ENCODE data around the gene LITAFD.
"Not testable (repeated sequence)": the region's sequence is repeated elsewhere in the genome, so short reads cannot be mapped to it uniquely, and the experiment has no call there.

LITAFD gene

DNA sequence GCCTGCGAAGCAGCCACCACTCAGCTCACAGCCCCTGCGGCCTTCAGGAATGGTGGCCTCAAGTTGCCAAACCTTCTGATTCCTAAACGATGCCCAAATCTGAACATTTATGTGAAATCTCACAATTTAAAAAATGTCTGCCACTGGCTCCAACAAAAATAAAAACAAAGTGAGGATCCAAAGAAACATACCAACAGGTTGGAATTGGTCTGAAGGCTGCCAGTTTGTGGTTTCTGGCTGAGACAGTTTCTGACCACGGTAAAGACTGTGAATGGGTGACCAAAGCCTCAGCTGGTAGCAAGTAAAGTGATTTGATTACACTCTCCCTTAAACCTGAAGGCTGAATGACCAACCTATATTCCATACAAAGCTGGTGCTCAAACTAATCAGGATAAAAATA is 24.9 kb downstream of the LITAFD start:
- Histone ChIP-seq H3K36me3 (ENCODE audit: control insufficient read depth, insufficient read depth, low read length) (peaks cover 57% of the 10 kb centered on the region), H3K4me1 (ENCODE audit: control insufficient read depth, insufficient read depth, low read length) (no peaks in the 10 kb centered on the region), H3K27ac (ENCODE audit: insufficient read depth, low read depth, low read length, poor library complexity, severe bottlenecking) (no peak overlapping the region), H3K9me3 (ENCODE audit: control insufficient read depth, low read length) (no peaks in the 10 kb centered on the region), H3K4me3 (ENCODE audit: insufficient read depth, low read depth, low read length) (no peak overlapping the region), H3K27me3 (ENCODE audit: control insufficient read depth, insufficient read depth, low read length, poor library complexity, severe bottlenecking) (no peaks in the 10 kb centered on the region)
- WGBS, 2 experiments: 93 to 94% methylated on average over 4 of the region's 4 CpGs

DNA sequence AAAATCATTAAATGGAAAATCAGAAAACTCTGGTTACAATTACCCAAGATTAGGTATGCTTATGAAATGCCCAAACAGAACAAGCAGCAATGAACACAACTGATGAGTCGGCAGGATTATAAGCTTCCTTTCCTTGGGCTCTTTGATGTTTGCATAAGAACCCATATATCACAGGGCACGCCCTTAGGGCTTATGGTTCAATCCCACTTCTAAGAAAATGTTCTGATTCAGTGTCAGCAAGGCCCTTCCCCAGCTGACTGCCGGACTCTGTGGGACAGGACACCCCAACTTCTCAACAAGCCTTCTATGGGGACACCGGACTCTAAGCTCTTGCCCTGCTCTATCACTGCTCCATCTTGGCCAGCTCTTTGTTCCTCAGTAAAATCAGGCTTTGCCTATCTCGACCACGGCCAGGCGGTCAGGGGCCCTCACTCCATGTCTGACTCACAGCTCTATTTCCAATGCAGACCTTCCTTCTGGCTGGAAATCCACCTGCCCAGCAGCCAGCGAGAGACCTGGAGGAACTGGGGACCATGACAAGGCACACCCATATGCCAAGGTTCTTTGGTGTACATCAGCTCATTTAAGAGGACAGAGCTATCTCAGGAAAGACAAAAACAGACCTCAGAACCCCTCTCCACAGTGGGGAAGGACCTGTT is 26.8 kb downstream of the LITAFD start:
- Histone ChIP-seq H3K4me3 (ENCODE audit: insufficient read depth, low read depth, low read length) (no peak overlapping the region), H3K4me1 (ENCODE audit: control insufficient read depth, insufficient read depth, low read length) (no peaks in the 10 kb centered on the region), H3K36me3 (ENCODE audit: control insufficient read depth, insufficient read depth, low read length) (peaks cover 44% of the 10 kb centered on the region), H3K27me3 (ENCODE audit: control insufficient read depth, insufficient read depth, low read length, poor library complexity, severe bottlenecking) (no peaks in the 10 kb centered on the region), H3K27ac (ENCODE audit: insufficient read depth, low read depth, low read length, poor library complexity, severe bottlenecking) (no peak overlapping the region), H3K9me3 (ENCODE audit: control insufficient read depth, low read length) (no peaks in the 10 kb centered on the region)
- WGBS, 2 experiments: 94 to 95% methylated on average over 8 of the region's 8 CpGs

DNA sequence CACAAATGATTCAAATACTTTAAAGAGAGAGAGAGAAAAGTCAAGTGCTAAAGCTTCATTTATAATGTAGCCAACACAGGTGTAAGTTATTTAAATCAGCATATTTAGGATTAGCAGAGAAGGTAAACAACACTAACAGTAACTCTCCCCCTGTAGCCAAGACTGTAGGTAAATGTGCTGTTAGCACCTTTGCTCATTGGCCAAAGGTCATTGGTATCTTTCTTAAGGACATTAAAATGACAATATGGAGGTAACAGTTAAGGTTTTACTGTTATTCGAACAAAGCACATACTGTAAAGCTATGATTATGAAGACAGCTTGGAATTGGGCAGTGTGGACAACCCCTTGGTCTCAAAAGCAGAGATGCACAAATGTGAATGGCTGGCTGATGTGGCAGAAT is 28.7 kb downstream of the LITAFD start:
- no peak overlapping the region for H3K27ac ChIP-seq (ENCODE audit: insufficient read depth, low read depth, low read length, poor library complexity, severe bottlenecking)
- peaks cover 46% of the 10 kb centered on the region for H3K36me3 ChIP-seq (ENCODE audit: control insufficient read depth, insufficient read depth, low read length)

DNA sequence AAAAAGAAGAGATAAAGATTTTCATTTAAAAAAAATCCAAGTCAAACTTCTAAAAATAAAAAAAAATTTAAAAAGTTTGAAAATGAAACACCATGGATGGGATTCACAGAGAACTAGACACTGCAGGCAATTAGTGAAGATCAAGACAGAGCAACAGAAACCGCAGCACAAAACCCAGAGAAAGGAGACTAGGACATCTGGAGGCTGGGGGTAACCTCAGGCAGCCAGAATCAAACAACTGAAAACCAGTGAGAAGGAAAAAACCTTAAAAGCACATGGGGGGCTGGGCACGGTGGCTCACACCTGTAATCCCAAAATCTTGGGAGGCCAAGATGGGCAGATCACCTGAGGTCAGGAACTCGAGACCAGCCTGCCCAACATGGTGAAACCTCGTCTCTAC is 30.6 kb downstream of the LITAFD start:
- Histone ChIP-seq H3K4me1 (ENCODE audit: control insufficient read depth, insufficient read depth, low read length) (no peaks in the 10 kb centered on the region), H3K9me3 (ENCODE audit: control insufficient read depth, low read length) (no peaks in the 10 kb centered on the region), H3K4me3 (ENCODE audit: insufficient read depth, low read depth, low read length) (no peak overlapping the region), H3K36me3 (ENCODE audit: control insufficient read depth, insufficient read depth, low read length) (peaks cover 38% of the 10 kb centered on the region), H3K27ac (ENCODE audit: insufficient read depth, low read depth, low read length, poor library complexity, severe bottlenecking) (no peak overlapping the region), H3K27me3 (ENCODE audit: control insufficient read depth, insufficient read depth, low read length, poor library complexity, severe bottlenecking) (no peaks in the 10 kb centered on the region)
- 92 to 93% methylated on average over 4 of the region's 4 CpGs for WGBS, 2 experiments

More for the DNA sequence above, 28.7 kb downstream of the LITAFD start:
- Histone ChIP-seq H3K27me3 (ENCODE audit: control insufficient read depth, insufficient read depth, low read length, poor library complexity, severe bottlenecking) (no peaks in the 10 kb centered on the region), H3K4me1 (ENCODE audit: control insufficient read depth, insufficient read depth, low read length) (no peaks in the 10 kb centered on the region), H3K4me3 (ENCODE audit: insufficient read depth, low read depth, low read length) (no peak overlapping the region), H3K9me3 (ENCODE audit: control insufficient read depth, low read length) (no peaks in the 10 kb centered on the region)
- WGBS, 2 experiments: 96 to 98% methylated on average over 1 of the region's 1 CpG

DNA sequence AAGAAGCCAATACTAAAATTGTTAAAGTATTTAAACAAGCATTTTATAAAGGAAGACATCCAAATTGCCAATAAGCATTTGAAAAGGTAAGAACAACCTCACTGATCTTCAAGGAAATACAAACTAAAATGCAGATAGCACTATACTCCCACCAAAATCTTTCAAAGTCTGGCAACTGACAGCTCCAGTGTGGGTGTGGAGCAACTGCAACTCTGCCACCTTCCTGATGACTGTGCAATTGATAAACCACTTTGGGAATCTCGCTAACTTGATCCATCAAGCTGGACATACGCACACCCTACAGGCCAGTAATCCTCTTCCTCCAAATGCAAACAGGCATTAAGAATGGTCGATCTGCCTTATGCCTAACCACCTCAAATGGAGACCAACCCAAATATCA is 31.9 kb downstream of the LITAFD start:
- Histone ChIP-seq H3K4me1 (ENCODE audit: control insufficient read depth, insufficient read depth, low read length) (no peaks in the 10 kb centered on the region), H3K36me3 (ENCODE audit: control insufficient read depth, insufficient read depth, low read length) (peaks cover 32% of the 10 kb centered on the region), H3K4me3 (ENCODE audit: insufficient read depth, low read depth, low read length) (no peak overlapping the region), H3K9me3 (ENCODE audit: control insufficient read depth, low read length) (no peaks in the 10 kb centered on the region), H3K27ac (ENCODE audit: insufficient read depth, low read depth, low read length, poor library complexity, severe bottlenecking) (no peak overlapping the region), H3K27me3 (ENCODE audit: control insufficient read depth, insufficient read depth, low read length, poor library complexity, severe bottlenecking) (no peaks in the 10 kb centered on the region)
- WGBS, 2 experiments: 90 to 93% methylated on average over 2 to 3 of the region's 3 CpGs

DNA sequence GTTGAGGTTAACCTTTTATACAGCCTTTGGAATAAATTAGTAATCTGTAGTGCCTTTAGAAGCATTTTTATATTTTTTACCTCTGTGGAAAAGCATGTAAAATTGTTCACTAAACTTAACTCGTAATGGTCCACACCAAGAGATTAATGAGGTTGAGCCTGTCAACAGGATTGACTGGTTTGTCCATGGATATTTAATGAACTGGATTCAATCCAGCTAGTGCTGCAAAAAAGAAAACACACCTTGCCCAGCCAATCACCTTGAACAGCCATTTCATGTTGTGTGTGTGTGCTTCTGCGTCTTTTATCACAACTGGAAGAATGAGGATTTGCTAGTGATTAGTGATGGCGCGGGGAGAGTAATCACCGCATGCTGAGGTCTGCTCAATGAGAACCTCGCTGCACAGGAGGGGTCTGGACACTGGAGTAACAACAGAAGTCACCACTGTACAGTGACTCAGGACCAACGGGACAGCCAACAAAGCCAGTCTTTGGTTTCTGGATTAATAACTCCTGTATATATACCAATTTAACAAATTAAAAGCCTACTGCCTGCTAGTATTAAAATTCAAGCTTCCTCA is 33.7 kb downstream of the LITAFD start:
- Histone ChIP-seq H3K36me3 (ENCODE audit: control insufficient read depth, insufficient read depth, low read length) (peaks cover 33% of the 10 kb centered on the region), H3K27me3 (ENCODE audit: control insufficient read depth, insufficient read depth, low read length, poor library complexity, severe bottlenecking) (no peaks in the 10 kb centered on the region), H3K4me1 (ENCODE audit: control insufficient read depth, insufficient read depth, low read length) (no peaks in the 10 kb centered on the region), H3K27ac (ENCODE audit: insufficient read depth, low read depth, low read length, poor library complexity, severe bottlenecking) (no peak overlapping the region), H3K4me3 (ENCODE audit: insufficient read depth, low read depth, low read length) (no peak overlapping the region), H3K9me3 (ENCODE audit: control insufficient read depth, low read length) (no peaks in the 10 kb centered on the region)
- 96 to 97% methylated on average over 6 to 7 of the region's 7 CpGs for WGBS, 2 experiments

DNA sequence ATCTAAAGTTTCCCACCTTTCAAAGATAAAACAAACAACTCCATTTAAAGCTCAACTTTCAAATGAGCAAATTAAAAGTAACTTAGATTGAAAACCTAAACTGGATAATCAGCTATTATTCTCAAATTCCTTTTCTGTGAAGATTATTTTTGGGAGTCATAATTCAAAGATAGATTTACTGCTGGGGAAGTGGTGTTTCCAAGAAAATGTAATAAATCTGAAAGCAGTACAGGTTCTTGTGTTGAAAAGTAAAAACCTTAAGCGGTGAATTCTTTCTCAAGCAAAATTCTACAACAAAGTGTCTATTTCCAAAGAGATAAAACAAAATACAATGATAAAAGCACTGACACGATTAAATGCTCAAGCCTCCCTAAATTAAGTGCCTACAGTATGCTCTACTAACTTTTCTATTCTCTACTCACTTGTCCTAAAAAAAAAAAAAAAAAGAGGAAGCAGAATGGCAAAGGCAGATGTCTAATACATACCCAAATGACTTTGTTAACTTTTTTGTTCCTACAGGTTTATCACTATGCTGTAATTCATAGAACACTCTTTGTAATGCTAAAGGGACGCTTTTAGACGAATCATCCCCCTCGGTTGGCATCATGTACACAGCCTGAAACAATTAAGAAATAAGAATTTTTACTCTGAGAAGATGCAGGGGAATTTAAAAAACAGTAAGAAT is 34.5 kb downstream of the LITAFD start:
- no peak overlapping the region for H3K27ac ChIP-seq (ENCODE audit: insufficient read depth, low read depth, low read length, poor library complexity, severe bottlenecking)
- no peaks in the 10 kb centered on the region for H3K9me3 ChIP-seq (ENCODE audit: control insufficient read depth, low read length)
- no peak overlapping the region for H3K4me3 ChIP-seq (ENCODE audit: insufficient read depth, low read depth, low read length)
- H3K27me3 ChIP-seq (ENCODE audit: control insufficient read depth, insufficient read depth, low read length, poor library complexity, severe bottlenecking): no peaks in the 10 kb centered on the region
- 98 to 100% methylated on average over 5 of the region's 5 CpGs for WGBS, 2 experiments
- H3K36me3 ChIP-seq (ENCODE audit: control insufficient read depth, insufficient read depth, low read length): peaks cover 33% of the 10 kb centered on the region
- H3K4me1 ChIP-seq (ENCODE audit: control insufficient read depth, insufficient read depth, low read length): no peaks in the 10 kb centered on the region

DNA sequence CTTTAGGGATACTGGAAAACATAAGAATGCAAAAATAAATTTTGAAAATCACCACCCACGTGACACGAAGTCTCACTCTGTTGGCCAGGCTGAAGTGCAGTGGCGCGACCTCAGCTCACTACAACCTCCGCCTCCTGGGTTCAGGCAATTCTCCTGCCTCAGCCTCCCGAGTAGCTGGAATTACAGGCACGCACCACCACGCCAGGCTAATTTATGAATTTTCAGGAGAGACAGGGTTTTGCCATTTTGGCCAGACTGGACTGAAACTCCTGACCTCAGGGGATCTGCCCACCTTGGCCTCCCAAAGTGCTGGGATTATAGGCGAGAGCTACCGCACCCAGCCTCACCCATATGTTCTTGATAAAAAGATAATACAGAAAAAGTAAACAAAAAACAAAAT is 35.2 kb downstream of the LITAFD start:
- not testable (repeated sequence) for H3K27ac ChIP-seq (ENCODE audit: insufficient read depth, low read depth, low read length, poor library complexity, severe bottlenecking); H3K4me1 ChIP-seq (ENCODE audit: control insufficient read depth, insufficient read depth, low read length); H3K4me3 ChIP-seq (ENCODE audit: insufficient read depth, low read depth, low read length); H3K9me3 ChIP-seq (ENCODE audit: control insufficient read depth, low read length); H3K27me3 ChIP-seq (ENCODE audit: control insufficient read depth, insufficient read depth, low read length, poor library complexity, severe bottlenecking)
- 94 to 96% methylated on average over 10 of the region's 10 CpGs for WGBS, 2 experiments
- H3K36me3 ChIP-seq (ENCODE audit: control insufficient read depth, insufficient read depth, low read length): peaks cover 34% of the 10 kb centered on the region

DNA sequence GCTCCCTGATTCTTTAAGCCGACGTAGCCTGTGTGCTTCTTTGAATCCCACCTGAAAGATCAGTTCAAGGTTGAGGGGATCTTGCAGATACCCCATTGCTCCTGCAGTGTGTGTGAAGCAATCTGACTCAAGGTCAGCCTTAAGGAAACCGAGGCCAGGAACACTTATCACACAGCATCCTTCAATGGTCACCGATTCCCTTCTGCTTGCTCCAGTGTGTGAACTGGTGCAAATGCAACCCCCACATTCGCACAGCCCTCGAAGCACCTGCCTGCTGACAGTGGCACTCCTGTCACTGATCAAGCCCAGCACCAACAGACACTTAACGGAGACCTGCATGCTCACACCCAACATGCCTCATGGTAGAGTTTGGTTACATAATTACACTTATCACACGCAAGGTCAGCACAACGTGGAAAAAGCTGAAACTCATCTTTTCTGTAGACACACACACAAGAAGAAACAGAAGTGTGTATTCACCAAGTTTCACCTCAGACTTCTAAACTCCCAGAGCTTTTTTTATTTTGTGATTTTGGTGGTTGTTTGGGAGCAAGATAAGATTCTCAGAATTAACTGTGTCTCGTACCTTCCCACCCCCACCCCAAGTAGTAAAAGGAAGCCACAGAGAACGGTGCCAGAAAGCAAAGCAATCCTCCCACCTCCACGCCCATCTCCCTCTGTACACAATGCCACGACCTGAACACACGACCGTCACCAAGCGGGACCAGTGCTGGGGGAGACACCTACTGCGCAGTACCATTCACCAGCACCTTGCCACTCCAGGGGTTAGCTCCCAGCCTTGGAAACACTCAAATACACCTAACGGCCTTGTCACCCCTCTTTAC is 37.2 kb downstream of the LITAFD start:
- 95 to 96% methylated on average over 18 of the region's 18 CpGs for WGBS, 2 experiments
- no peaks in the 10 kb centered on the region for H3K4me1 ChIP-seq (ENCODE audit: control insufficient read depth, insufficient read depth, low read length)
- no peaks in the 10 kb centered on the region for H3K9me3 ChIP-seq (ENCODE audit: control insufficient read depth, low read length)
- H3K36me3 ChIP-seq (ENCODE audit: control insufficient read depth, insufficient read depth, low read length): peaks cover 32% of the 10 kb centered on the region
- no peak overlapping the region for H3K27ac ChIP-seq (ENCODE audit: insufficient read depth, low read depth, low read length, poor library complexity, severe bottlenecking)
- H3K4me3 ChIP-seq (ENCODE audit: insufficient read depth, low read depth, low read length): no peak overlapping the region
- H3K27me3 ChIP-seq (ENCODE audit: control insufficient read depth, insufficient read depth, low read length, poor library complexity, severe bottlenecking): no peaks in the 10 kb centered on the region

DNA sequence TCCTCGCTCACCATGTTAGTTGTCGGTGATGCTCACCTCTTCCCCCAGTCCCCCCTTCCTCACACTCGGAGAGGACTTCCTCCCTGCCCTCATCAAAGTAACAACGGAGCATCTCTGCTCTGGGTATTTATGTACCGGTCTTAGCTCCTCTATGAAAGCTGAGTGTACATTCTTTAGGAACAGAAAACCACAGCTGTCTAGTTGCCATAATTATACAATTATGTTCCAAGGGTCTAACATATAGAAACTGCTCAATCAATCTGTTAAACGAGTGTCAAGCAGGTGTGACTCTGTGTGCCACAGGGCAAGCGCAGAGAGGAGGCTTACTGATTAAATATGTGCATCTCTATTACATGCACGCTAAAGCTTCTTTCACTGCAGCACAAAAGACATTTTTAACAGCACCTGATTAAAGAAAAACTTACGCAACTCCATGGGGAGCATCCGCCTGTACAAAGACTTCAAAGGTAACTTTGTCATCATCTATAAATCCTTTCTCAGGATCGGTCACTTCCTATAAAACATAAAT is 37.8 kb downstream of the LITAFD start:
- Histone ChIP-seq H3K36me3 (ENCODE audit: control insufficient read depth, insufficient read depth, low read length) (peaks cover 26% of the 10 kb centered on the region), H3K9me3 (ENCODE audit: control insufficient read depth, low read length) (no peaks in the 10 kb centered on the region)
- WGBS, 2 experiments: 94 to 96% methylated on average over 11 of the region's 11 CpGs

More for the DNA sequence above, 37.8 kb downstream of the LITAFD start:
- Histone ChIP-seq H3K4me1 (ENCODE audit: control insufficient read depth, insufficient read depth, low read length) (no peaks in the 10 kb centered on the region), H3K4me3 (ENCODE audit: insufficient read depth, low read depth, low read length) (no peak overlapping the region), H3K27me3 (ENCODE audit: control insufficient read depth, insufficient read depth, low read length, poor library complexity, severe bottlenecking) (no peaks in the 10 kb centered on the region), H3K27ac (ENCODE audit: insufficient read depth, low read depth, low read length, poor library complexity, severe bottlenecking) (no peak overlapping the region)

Data from ectodermal cell (in vitro differentiated cells).